A673 (cell line): Measurements from ENCODE around the gene ORAI2. TPM values are rescaled to one million over a fixed set of nuclear protein-coding genes. Genes with fewer than 3 reads are reported as not detected.

Source experiments
- BruUV-seq: library from RNA; stranded (reverse); fragments of 400-500 nt; replicated peaks from 2 replicates; lab custom pipeline; 2021; lab: Mats Ljungman, UMichigan
- CTCF ChIA-PET: fragments of 300-600 bp; sonication (Branson Sonifier 250); formaldehyde crosslinking; loops from one replicate; lab custom pipeline; 2022; ENCODE audit warnings: antibody characterized with exemption; lab: Charles Lee
- POLR2A ChIA-PET: fragments of 300-600 bp; sonication (Branson Sonifier 250); formaldehyde crosslinking; loops from one replicate; lab custom pipeline; 2022; ENCODE audit warnings: antibody characterized with exemption; ENCODE audit not compliant: low non-redundant PET; lab: Charles Lee
- DNase-seq: peaks from one replicate; pipeline ENCODE4 v3.0.0-alpha.2; 2015; ENCODE audit warnings: low spot score
- H3K27ac ChIP-seq: fragments of 200-600 bp; sonication (generic); 2 replicates; pipeline ENCODE4 v1.5.1; 2016; ENCODE audit warnings: mixed run types, low read depth, mild to moderate bottlenecking, mixed read lengths, antibody characterized with exemption, low read length; ENCODE audit not compliant: poor library complexity, severe bottlenecking
- H3K27me3 ChIP-seq: fragments of 200-600 bp; sonication (generic); replicated peaks from 2 replicates; pipeline ENCODE4 v1.6.1; 2017; ENCODE audit warnings: mixed run types, low read depth, mild to moderate bottlenecking, mixed read lengths, antibody characterized with exemption, low read length; ENCODE audit not compliant: insufficient read depth, poor library complexity
- H3K36me3 ChIP-seq: fragments of 200-600 bp; sonication (generic); 2 replicates; pipeline ENCODE4 v1.6.1; 2016; ENCODE audit warnings: mixed run types, mild to moderate bottlenecking, mixed read lengths, antibody characterized with exemption, low read length; ENCODE audit not compliant: insufficient read depth, poor library complexity, severe bottlenecking
- H3K4me1 ChIP-seq: fragments of 200-600 bp; sonication (generic); 2 replicates; pipeline ENCODE4 v1.6.1; 2017; ENCODE audit warnings: mixed run types, mild to moderate bottlenecking, mixed read lengths, antibody characterized with exemption, low read length; ENCODE audit not compliant: insufficient read depth, poor library complexity, severe bottlenecking
- H3K4me3 ChIP-seq: fragments of 200-600 bp; sonication (generic); 2 replicates; pipeline ENCODE4 v1.5.1; 2016; ENCODE audit warnings: low read depth, mixed run types, mild to moderate bottlenecking, mixed read lengths, low read length; ENCODE audit not compliant: poor library complexity, severe bottlenecking
- H3K9me3 ChIP-seq: fragments of 200-600 bp; sonication (generic); 2 replicates; pipeline ENCODE4 v1.6.1; 2016; ENCODE audit warnings: mixed run types, low read depth, mild to moderate bottlenecking, mixed read lengths, antibody characterized with exemption, low read length; ENCODE audit not compliant: poor library complexity, severe bottlenecking
- CTCF ChIP-seq: fragments of 300-800, 200-600 bp; sonication (generic); conservative IDR thresholded peaks from 2 replicates; pipeline ENCODE4 v1.5.1; 2017; ENCODE audit warnings: low read depth, mild to moderate bottlenecking, antibody characterized with exemption, low read length, moderate library complexity, mixed read lengths
- EZH2 ChIP-seq: fragments of 200-600 bp; sonication (generic); IDR thresholded peaks from 2 replicates; pipeline ENCODE4 v1.6.1; 2017; ENCODE audit warnings: borderline replicate concordance, low read depth, mild to moderate bottlenecking, mixed read lengths, antibody characterized with exemption, low read length; ENCODE audit not compliant: poor library complexity, severe bottlenecking
- intact Hi-C: fragments of 100-400 bp; cut with micrococcal nuclease; formaldehyde crosslinking; loops from one replicate; pipeline ENCODE4 v1.10.0; 2022; ENCODE audit not compliant: unreplicated experiment
- total RNA-seq: library from RNA; stranded (reverse); gene quantifications from 2 replicates; pipeline ENCODE4 v1.2.3, GENCODE V29; 2021

The ORAI2 gene
- total RNA-seq, 1 experiment from 2014 or later, result 35.2 TPM

DNA sequence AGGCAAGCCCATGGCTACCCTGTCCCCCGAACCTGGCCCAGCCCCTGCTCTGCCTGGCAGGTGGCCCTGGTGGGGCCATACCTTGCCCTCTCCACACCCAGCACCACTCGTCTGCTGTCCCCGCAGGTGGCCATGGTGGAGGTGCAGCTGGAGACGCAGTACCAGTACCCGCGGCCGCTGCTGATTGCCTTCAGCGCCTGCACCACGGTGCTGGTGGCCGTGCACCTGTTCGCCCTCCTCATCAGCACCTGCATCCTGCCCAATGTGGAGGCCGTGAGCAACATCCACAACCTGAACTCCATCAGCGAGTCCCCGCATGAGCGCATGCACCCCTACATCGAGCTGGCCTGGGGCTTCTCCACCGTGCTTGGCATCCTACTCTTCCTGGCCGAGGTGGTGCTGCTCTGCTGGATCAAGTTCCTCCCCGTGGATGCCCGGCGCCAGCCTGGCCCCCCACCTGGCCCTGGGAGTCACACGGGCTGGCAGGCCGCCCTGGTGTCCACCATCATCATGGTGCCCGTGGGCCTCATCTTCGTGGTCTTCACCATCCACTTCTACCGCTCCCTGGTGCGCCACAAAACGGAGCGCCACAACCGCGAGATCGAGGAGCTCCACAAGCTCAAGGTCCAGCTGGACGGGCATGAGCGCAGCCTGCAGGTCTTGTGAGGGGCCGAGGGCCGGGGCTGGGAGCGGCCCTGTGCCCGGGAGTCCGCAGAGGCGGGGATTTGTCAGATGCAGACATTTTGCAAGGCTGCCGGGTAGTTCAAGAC, 13.2 kb downstream of the ORAI2 start:
- POLR2A ChIA-PET, result no interaction called here
- no peak for DNase-seq
- H3K4me3 ChIP-seq, result no peak overlapping the region
- no peak overlapping the region for H3K27ac ChIP-seq
- no peaks in the 10 kb centered on the region for H3K27me3 ChIP-seq
- BruUV-seq, result no TSS peak
- CTCF ChIA-PET, result no interaction called here
- H3K4me1 ChIP-seq, result no peaks in the 10 kb centered on the region
- intact Hi-C loops, result no loop called here
- TF ChIP-seq CTCF (no peak), EZH2 (no peak)
- H3K36me3 ChIP-seq, result no peaks in the 10 kb centered on the region
- no peaks in the 10 kb centered on the region for H3K9me3 ChIP-seq

- Histone ChIP-seq H3K4me1 (no peaks in the 10 kb centered on the region), H3K9me3 (no peaks in the 10 kb centered on the region), H3K4me3 (no peak overlapping the region), H3K27me3 (no peaks in the 10 kb centered on the region), H3K27ac (no peak overlapping the region), H3K36me3 (no peaks in the 10 kb centered on the region)
- BruUV-seq, result no TSS peak
- POLR2A ChIA-PET, result no interaction called here
- CTCF ChIA-PET, result no interaction called here
- TF ChIP-seq EZH2, result no peak
- TF ChIP-seq CTCF, result no peak
- no peak for DNase-seq
- intact Hi-C loops, result no loop called here
Observed at GRCh38 chr7:102447311-102447710, 13.9 kb downstream of the ORAI2 start.

GRCh38 chr7:102449136-102449535, 15.8 kb downstream of the ORAI2 start:
- no peak overlapping the region for H3K27ac ChIP-seq
- intact Hi-C loops, result no loop called here
- ChIA-PET CTCF (no interaction called here), POLR2A (no interaction called here)
- H3K36me3 ChIP-seq, result no peaks in the 10 kb centered on the region
- H3K27me3 ChIP-seq, result no peaks in the 10 kb centered on the region
- no peaks in the 10 kb centered on the region for H3K4me1 ChIP-seq
- H3K4me3 ChIP-seq, result no peak overlapping the region
- no peaks in the 10 kb centered on the region for H3K9me3 ChIP-seq
- TF ChIP-seq CTCF (no peak), EZH2 (no peak)
- DNase-seq, result no peak
- no TSS peak for BruUV-seq
